Mesenchymal stem cell (in vitro differentiated cells and primary cell): ENCODE data around the gene STRADA.

Experiments used
- DNase-seq: peaks from one replicate; pipeline ENCODE4 v3.0.0-alpha.2; 2013
- H2AFZ ChIP-seq: one replicate; pipeline ENCODE4 v1.6.1; 2013; ENCODE audit warnings: low read depth, mild to moderate bottlenecking, control low read depth, inconsistent platforms, low read length, moderate library complexity
- H2AK5ac ChIP-seq: 2 replicates; pipeline ENCODE4 v1.6.1; 2013; ENCODE audit warnings: low read length, moderate library complexity, mild to moderate bottlenecking, inconsistent platforms; ENCODE audit not compliant: severe bottlenecking
- H2BK120ac ChIP-seq: one replicate; pipeline ENCODE4 v1.6.1; 2013; ENCODE audit warnings: low read depth, mild to moderate bottlenecking, inconsistent platforms, low read length, moderate library complexity
- H2BK12ac ChIP-seq, 2 experiments: one replicate each; pipeline ENCODE4 v1.6.1; 2013; ENCODE audit warnings: inconsistent platforms in 2 of 2, low read length in 2 of 2, mild to moderate bottlenecking in 2 of 2, moderate library complexity in 2 of 2, control low read depth in 1 of 2
- H2BK15ac ChIP-seq: one replicate; pipeline ENCODE4 v1.6.1; 2013; ENCODE audit warnings: mild to moderate bottlenecking, low read depth, inconsistent platforms; ENCODE audit not compliant: poor library complexity, severe bottlenecking
- H2BK5ac ChIP-seq: 2 replicates; pipeline ENCODE4 v1.6.1; 2013; ENCODE audit warnings: low read depth, mild to moderate bottlenecking, low read length, control low read depth, inconsistent platforms; ENCODE audit not compliant: poor library complexity, severe bottlenecking
- H3K14ac ChIP-seq, 2 experiments: one replicate each; pipeline ENCODE4 v1.6.1; 2013; ENCODE audit warnings: inconsistent platforms in 2 of 2, low read length in 2 of 2, control low read depth in 1 of 2, mild to moderate bottlenecking in 1 of 2, moderate library complexity in 1 of 2
- H3K18ac ChIP-seq, 2 experiments: one replicate each; pipeline ENCODE4 v1.6.1; 2013; ENCODE audit warnings: inconsistent platforms in 2 of 2, low read length in 2 of 2, control low read depth in 1 of 2, low read depth in 1 of 2, mild to moderate bottlenecking in 1 of 2
- H3K23ac ChIP-seq, 2 experiments: one replicate each; pipeline ENCODE4 v1.6.1; 2013; ENCODE audit warnings: inconsistent platforms in 2 of 2, low read length in 2 of 2, mild to moderate bottlenecking in 2 of 2, moderate library complexity in 2 of 2, control low read depth in 1 of 2
- H3K27ac ChIP-seq: 2 replicates; pipeline ENCODE4 v1.5.1; 2013; ENCODE audit warnings: mild to moderate bottlenecking, moderate library complexity, low read length, control low read depth, inconsistent platforms; ENCODE audit not compliant: poor library complexity, severe bottlenecking
- H3K27me3 ChIP-seq, 2 experiments: 2 replicates each; pipeline versions ENCODE4 v1.6.1 to v1.7.0; 2013; ENCODE audit warnings: low read length in 2 of 2, mild to moderate bottlenecking in 2 of 2, moderate library complexity in 2 of 2, control low read depth in 1 of 2, inconsistent platforms in 1 of 2; ENCODE audit not compliant: control insufficient read depth in 1 of 2, insufficient read depth in 1 of 2
- H3K36me3 ChIP-seq, 2 experiments: 2 replicates each; pipeline versions ENCODE4 v1.6.1 to v1.7.0; 2013; ENCODE audit warnings: low read length in 2 of 2, control low read depth in 1 of 2, inconsistent platforms in 1 of 2, low read depth in 1 of 2, mild to moderate bottlenecking in 1 of 2; ENCODE audit not compliant: insufficient read depth in 2 of 2, control insufficient read depth in 1 of 2
- H3K4ac ChIP-seq, 2 experiments: one replicate each; pipeline ENCODE4 v1.6.1; 2013; ENCODE audit warnings: inconsistent platforms in 2 of 2, low read length in 2 of 2, mild to moderate bottlenecking in 2 of 2, moderate library complexity in 2 of 2, control low read depth in 1 of 2, low read depth in 1 of 2
- H3K4me1 ChIP-seq: 2 replicates; pipeline ENCODE4 v1.6.1; 2013; ENCODE audit warnings: low read depth, low read length, control low read depth; ENCODE audit not compliant: control insufficient read depth, insufficient read depth
- H3K4me2 ChIP-seq: 2 replicates; pipeline ENCODE4 v1.6.1; 2013; ENCODE audit warnings: low read length, mild to moderate bottlenecking, inconsistent platforms; ENCODE audit not compliant: poor library complexity, severe bottlenecking
- H3K4me3 ChIP-seq, 2 experiments: 2 replicates each; pipeline versions ENCODE4 v1.5.1 to v1.7.0; 2013; ENCODE audit warnings: low read length in 2 of 2, mild to moderate bottlenecking in 2 of 2, control low read depth in 1 of 2, low read depth in 1 of 2; ENCODE audit not compliant: insufficient read depth in 1 of 2
- H3K79me1 ChIP-seq: replicated peaks from 2 replicates; pipeline ENCODE4 v1.6.1; 2013; ENCODE audit warnings: mild to moderate bottlenecking, control low read depth, low read length, inconsistent platforms; ENCODE audit not compliant: poor library complexity, severe bottlenecking
- H3K9ac ChIP-seq: 2 replicates; pipeline ENCODE4 v1.7.0; 2013; ENCODE audit warnings: mild to moderate bottlenecking, low read length, moderate library complexity
- H3K9me3 ChIP-seq: 2 replicates; pipeline ENCODE4 v1.7.0; 2013; ENCODE audit warnings: mild to moderate bottlenecking, low read length; ENCODE audit not compliant: control insufficient read depth
- H4K8ac ChIP-seq: one replicate; pipeline ENCODE4 v1.6.1; 2013; ENCODE audit warnings: inconsistent platforms, mild to moderate bottlenecking, low read length, moderate library complexity
- H4K91ac ChIP-seq: one replicate; pipeline ENCODE4 v1.6.1; 2013; ENCODE audit warnings: mild to moderate bottlenecking, low read length, inconsistent platforms
- WGBS: methylation state at CpG from one replicate; pipeline ENCODE4 v1.1.7; 2013; ENCODE audit warnings: mixed read lengths; 5-methylcytosine and 5-hydroxymethylcytosine counted together

Gene STRADA

DNA sequence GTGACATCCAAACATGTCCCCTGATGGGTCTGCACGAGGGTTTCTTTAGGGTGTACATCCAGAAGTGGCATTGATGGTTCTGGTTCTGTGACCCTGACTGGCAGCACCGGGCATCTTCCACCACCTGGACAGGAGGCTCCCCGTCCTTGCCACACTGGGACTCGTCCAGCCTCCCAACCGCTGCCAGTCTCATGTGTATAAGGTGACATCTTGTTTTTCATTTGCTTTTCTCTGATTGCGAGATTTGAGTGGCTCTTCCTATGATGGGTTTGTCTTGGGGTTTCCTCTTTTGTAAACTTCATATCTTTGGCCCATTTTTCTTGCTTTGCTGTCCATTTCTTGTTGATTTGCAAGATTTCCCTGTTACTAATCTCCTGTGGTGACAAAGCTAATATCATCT lies 32.5 kb downstream of the STRADA start:
- H4K91ac ChIP-seq: no peak overlapping the region
- H3K27ac ChIP-seq: no peak overlapping the region
- H3K9me3 ChIP-seq: no peaks in the 10 kb centered on the region
- no peak overlapping the region for H3K4me3 ChIP-seq
- WGBS: 96% methylated on average over 6 of the region's 6 CpGs
- H2AFZ ChIP-seq: no peak overlapping the region
- H3K9ac ChIP-seq: no peak overlapping the region
- no peak overlapping the region for H2BK5ac ChIP-seq
- H2BK15ac ChIP-seq: no peak overlapping the region
- no peaks in the 10 kb centered on the region for H3K79me1 ChIP-seq
- H3K18ac ChIP-seq: no peak overlapping the region
- H2AK5ac ChIP-seq: no peak overlapping the region
- no peak overlapping the region for H3K4me2 ChIP-seq
- no peak overlapping the region for H3K14ac ChIP-seq
- H2BK120ac ChIP-seq: no peak overlapping the region
- H2BK12ac ChIP-seq: no peak overlapping the region
- H3K36me3 ChIP-seq: peaks cover 60 to 88% of the 10 kb centered on the region in 2 experiments
- H3K4ac ChIP-seq: no peak overlapping the region
- DNase-seq: no peak
- no peaks in the 10 kb centered on the region for H3K27me3 ChIP-seq
- H4K8ac ChIP-seq: no peak overlapping the region
- H3K4me1 ChIP-seq: no peaks in the 10 kb centered on the region
- H3K23ac ChIP-seq: no peak overlapping the region

DNA sequence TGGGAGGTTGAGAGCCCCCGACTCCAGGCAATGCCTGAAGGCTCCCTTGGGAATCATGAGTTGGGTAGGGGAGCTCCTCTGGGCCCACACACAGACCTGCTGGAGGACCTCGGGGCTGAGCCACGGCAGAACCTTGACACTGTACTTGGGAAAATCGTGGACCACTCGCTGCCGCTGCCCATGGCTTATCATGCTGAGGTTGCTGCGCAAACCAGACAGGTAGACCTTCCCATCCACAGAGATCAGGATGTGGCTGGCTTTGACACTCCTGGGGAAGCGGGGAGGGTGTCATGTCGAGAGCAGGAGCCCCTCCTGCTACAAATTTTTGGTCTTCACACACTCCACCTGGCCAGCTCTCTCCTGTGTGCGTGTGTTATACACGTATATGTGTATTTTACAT lies 34.4 kb downstream of the STRADA start:
- H3K9me3 ChIP-seq: no peaks in the 10 kb centered on the region
- no peak overlapping the region for H3K18ac ChIP-seq
- DNase-seq: no peak
- H3K14ac ChIP-seq: no peak overlapping the region
- H3K36me3 ChIP-seq: peaks cover 69 to 89% of the 10 kb centered on the region in 2 experiments
- H4K91ac ChIP-seq: no peak overlapping the region
- 93% methylated on average over 8 of the region's 11 CpGs for WGBS
- no peak overlapping the region for H4K8ac ChIP-seq
- no peak overlapping the region for H3K4me2 ChIP-seq
- no peak overlapping the region for H2BK5ac ChIP-seq
- no peak overlapping the region for H2BK15ac ChIP-seq
- H2BK120ac ChIP-seq: no peak overlapping the region
- no peak overlapping the region for H3K4ac ChIP-seq
- no peak overlapping the region for H3K4me3 ChIP-seq
- no peaks in the 10 kb centered on the region for H3K4me1 ChIP-seq
- H3K23ac ChIP-seq: no peak overlapping the region
- H2AK5ac ChIP-seq: no peak overlapping the region
- no peaks in the 10 kb centered on the region for H3K79me1 ChIP-seq
- H2AFZ ChIP-seq: no peak overlapping the region
- H2BK12ac ChIP-seq: no peak overlapping the region
- no peak overlapping the region for H3K27ac ChIP-seq
- no peak overlapping the region for H3K9ac ChIP-seq
- H3K27me3 ChIP-seq: no peaks in the 10 kb centered on the region

DNA sequence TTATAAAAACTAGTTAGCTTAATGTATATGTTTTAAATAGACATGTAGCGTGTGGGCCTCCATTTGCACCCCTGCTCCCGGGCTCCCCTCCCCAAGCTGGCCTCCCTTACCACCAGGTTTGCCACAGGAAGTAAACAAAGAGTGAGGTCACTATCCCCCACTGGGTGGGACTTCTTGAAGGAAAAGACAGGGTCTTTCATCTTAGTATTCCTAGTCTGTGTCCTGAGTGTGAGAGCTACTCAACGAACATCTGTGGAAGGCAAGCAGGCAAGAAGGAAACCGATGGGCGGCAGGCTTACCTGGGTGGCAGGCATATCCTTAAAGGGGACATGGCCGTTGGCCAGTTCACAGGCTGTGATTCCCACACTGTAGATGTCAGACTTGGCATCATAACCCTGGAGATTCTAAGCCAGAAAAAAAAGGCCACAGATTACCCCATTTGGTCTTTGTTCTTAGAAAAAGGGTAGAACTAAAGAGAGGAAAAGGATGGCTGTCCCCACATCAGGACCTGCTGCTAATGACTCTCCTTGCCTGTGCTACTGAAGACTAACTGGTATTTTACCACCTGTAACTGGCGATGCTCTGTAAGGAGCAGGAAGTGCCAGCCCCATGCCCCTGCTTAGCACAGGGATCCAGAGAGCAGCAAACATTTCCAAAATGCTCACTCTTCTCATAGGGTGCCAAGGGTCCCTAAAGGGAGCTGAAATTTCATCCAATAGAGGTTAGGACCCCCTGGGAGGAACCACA lies 35.1 kb downstream of the STRADA start:
- 94% methylated on average over 5 of the region's 7 CpGs for WGBS
- no peaks in the 10 kb centered on the region for H3K27me3 ChIP-seq
- no peak overlapping the region for H2BK12ac ChIP-seq
- no peak for DNase-seq
- no peak overlapping the region for H3K14ac ChIP-seq
- H2BK5ac ChIP-seq: no peak overlapping the region
- H3K18ac ChIP-seq: no peak overlapping the region
- no peak overlapping the region for H3K4me2 ChIP-seq
- H3K9ac ChIP-seq: no peak overlapping the region
- H3K4me3 ChIP-seq: no peak overlapping the region
- H3K4ac ChIP-seq: no peak overlapping the region
- H4K8ac ChIP-seq: no peak overlapping the region
- H4K91ac ChIP-seq: no peak overlapping the region
- no peak overlapping the region for H2BK15ac ChIP-seq
- peaks cover under 1% of the 10 kb centered on the region for H3K79me1 ChIP-seq
- no peak overlapping the region for H3K27ac ChIP-seq
- H3K36me3 ChIP-seq: peaks cover 63 to 84% of the 10 kb centered on the region in 2 experiments
- H3K9me3 ChIP-seq: no peaks in the 10 kb centered on the region
- H3K23ac ChIP-seq: no peak overlapping the region
- no peak overlapping the region for H2AFZ ChIP-seq
- H3K4me1 ChIP-seq: no peaks in the 10 kb centered on the region
- no peak overlapping the region for H2AK5ac ChIP-seq
- no peak overlapping the region for H2BK120ac ChIP-seq

DNA sequence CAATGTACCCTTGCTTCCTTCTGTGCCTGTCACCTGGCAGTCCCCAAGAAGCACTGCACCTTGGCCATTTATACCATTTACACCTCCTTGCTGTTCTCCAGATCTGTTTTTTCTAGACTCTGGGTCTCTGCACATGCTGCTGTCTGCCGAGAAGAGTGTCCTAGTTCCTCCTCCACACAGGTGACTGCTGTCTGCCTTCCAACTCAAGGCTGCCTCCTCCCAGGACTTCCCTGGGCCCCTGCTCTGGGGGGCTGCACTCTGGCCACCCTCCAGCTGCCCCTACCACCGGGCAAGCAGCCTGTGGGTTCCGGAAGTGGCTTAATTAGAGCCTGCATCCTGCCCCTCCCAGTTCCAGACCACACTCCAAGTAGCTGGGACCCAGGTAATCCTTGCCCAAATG lies 35.9 kb downstream of the STRADA start:
- Histone ChIP-seq H4K91ac (no peak overlapping the region), H2BK120ac (no peak overlapping the region), H2BK12ac (no peak overlapping the region), H3K27ac (no peak overlapping the region), H3K4me3 (no peak overlapping the region), H2BK15ac (no peak overlapping the region), H2AFZ (no peak overlapping the region), H3K9me3 (no peaks in the 10 kb centered on the region), H3K23ac (no peak overlapping the region), H4K8ac (no peak overlapping the region), H3K18ac (no peak overlapping the region), H3K14ac (no peak overlapping the region), H3K4ac (no peak overlapping the region), H3K4me1 (peaks cover 7% of the 10 kb centered on the region), H2AK5ac (no peak overlapping the region), H3K36me3 (peaks cover 59 to 76% of the 10 kb centered on the region in 2 experiments), H3K9ac (no peak overlapping the region), H3K79me1 (peaks cover 2% of the 10 kb centered on the region), H2BK5ac (no peak overlapping the region), H3K27me3 (no peaks in the 10 kb centered on the region), H3K4me2 (no peak overlapping the region)
- DNase-seq: no peak
- 96% methylated on average over 3 of the region's 3 CpGs for WGBS
